Central memory CD4-positive, alpha-beta T cell (primary cell): ENCODE measurements around the gene MYH14.

Experiments used
- DNase-seq: peaks from one replicate; pipeline ENCODE4 v3.0.0; 2022

MYH14 gene

DNA sequence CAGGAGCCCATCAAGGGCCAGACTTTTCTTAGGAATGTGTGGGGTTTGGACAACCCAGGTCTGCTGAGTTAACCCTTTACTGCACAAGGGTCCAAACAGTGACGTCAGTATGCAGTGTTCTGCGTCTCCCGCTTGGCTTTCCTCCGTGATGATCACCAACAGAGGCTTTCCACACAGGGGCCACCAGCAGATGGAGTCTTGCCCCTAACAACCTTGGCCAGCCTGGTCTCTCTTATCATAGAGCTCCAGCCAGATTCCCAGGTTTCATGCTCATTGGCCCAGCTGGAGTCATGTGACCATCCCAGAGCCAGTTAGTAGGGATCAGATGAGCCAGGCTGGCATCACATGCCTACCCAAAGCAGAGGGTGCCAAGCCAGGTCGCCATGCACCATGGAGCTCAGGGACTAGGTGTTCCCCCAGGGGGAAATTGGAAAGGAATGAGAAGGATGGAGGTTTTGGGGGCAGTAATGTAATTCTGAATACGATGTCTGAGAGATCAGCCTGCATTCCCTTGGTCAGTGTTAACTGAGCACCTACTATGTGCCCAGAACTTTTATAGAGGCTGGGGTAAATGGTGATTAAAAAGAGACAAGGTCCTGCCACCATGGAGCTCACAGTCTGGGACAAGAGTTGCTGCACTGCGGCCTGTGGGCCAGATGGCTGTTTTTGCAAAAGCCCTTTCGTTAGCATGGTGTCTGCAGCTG, 61.2 kb downstream of the MYH14 start:
- no peak for DNase-seq

DNA sequence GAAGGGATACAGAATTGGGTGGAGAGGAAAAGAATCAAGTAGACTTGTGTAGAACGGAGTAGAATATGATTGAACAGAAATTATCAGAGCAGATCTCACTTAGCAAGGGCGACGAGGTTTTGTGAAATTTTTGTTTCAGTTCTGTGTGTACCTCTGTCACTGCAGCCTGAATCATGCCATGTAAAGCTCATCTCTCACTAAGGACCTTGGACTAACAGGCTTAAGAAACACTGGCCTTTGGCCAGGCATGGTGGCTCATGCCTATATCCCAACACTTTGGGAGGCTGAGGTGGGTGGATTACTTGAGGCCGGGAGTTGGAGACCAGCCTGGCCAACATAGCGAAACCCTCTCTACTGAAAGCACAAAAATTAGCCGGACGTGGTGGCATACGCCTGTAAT, 62.6 kb downstream of the MYH14 start:
- no peak for DNase-seq

DNA sequence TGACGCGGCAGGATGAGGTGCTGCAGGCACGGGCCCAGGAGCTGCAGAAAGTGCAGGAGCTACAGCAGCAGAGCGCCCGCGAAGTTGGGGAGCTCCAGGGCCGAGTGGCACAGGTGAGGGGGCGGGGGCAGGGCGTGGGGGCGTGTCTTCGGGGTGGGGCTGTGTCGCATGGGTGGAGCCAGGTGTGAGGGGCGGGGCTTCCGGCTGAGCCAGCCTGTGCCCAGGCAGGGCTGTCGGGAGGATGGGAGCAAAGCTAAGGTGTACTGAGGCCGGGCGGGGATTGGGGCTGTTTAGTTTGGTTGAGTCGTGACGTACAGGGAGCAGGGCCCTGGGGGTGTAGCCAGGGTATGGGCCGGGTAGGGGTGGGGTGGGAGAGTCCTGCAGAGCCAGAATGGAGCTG, 63.5 kb downstream of the MYH14 start:
- DNase-seq = no peak

DNA sequence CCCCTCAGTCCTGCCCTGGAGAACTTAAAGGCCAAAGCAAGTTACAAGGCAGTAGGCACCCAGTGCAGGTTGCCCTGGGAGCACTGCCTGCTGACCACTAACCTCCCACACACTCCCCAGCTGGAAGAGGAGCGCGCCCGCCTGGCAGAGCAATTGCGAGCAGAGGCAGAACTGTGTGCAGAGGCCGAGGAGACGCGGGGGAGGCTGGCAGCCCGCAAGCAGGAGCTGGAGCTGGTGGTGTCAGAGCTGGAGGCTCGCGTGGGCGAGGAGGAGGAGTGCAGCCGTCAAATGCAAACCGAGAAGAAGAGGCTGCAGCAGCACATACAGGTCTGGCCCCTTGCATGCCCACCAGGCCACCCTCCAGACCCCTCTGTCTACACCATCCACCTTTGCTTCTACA, 64.6 kb downstream of the MYH14 start:
- DNase-seq = no peak

DNA sequence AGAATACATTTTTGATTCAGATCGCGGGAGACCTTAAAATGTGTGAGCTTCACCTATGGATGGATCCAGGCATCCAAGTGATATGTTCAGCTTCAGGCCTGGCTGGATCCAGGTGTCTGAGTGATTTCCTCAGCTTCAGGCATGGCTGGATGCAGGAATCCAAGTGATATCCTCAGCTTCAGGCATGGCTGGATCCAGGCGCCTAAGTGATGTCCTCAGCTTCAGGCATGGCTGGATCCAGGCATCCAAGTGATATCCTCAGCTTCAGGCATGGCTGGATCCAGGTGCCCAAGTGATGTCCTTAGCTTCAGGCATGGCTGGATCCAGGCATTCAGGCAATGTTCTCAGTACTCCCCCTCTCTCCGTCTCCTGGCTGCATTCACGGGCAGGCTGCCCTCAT, 65.1 kb downstream of the MYH14 start:
- DNase-seq = no peak

DNA sequence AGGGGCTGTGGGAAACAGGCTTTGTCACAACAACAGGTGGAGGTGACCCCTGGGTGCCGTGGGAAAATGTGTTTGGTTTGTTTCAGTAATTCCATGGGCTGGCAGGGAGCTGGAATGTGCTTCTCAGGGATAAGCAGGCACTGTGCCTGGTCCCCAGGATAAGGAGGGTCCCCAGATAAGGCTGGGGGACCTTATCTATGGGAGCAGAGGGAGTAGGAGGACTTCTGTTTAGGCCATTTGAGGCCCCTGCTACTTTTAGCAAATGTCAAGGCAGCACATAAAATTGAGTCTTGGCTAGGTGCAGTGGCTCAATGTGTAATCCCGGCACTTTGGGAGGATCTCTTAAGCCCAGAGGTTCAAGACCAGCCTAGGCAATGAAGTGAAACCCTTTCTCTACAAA, 66.2 kb downstream of the MYH14 start:
- DNase-seq = no peak

DNA sequence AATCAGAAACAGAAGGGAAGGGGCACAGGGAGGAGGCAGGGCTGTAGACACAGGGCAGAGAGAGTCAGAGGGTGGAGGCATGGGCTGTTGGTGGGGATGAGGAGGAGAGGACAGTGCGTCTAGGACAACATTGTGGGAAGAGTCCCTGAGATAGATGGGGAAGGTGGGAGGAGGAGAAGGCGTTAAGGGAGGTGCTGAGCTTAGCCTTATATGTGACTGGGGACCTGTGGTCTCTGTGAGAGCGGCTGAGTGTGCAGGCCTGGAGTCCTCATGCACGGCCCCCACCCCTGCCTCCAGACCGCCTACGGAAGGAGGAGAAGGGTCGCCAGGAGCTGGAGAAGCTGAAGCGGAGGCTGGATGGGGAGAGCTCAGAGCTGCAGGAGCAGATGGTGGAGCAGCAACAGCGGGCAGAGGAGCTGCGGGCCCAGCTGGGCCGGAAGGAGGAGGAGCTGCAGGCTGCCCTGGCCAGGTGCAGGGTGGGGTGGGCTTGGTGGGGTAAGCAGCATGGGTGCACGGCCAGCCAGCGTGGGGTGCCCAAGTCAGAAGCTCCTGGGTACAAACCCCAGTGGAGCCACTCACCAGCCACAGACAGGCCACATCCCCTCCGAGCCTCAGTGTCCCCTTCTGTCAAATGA, 69.0 kb downstream of the MYH14 start:
- no peak for DNase-seq

DNA sequence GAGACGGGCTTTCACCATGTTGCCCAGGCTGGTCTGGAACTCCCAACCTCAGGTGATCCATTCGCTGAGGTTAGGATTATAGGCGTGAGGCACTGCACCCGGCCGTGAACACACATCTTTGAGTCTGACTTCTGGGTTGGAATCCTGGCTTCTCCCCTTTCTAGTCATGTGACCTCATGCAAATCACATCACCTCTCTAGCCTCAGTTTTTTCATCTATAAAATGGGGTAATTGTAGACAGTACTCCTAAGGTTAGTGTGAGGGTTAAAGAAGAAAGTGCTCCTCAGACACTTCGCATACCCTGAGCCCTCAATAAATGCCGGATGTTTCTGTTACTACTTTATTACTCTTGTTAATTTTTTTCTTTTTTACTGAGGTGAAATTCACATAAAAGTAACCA, 70.4 kb downstream of the MYH14 start:
- DNase-seq = no peak

DNA sequence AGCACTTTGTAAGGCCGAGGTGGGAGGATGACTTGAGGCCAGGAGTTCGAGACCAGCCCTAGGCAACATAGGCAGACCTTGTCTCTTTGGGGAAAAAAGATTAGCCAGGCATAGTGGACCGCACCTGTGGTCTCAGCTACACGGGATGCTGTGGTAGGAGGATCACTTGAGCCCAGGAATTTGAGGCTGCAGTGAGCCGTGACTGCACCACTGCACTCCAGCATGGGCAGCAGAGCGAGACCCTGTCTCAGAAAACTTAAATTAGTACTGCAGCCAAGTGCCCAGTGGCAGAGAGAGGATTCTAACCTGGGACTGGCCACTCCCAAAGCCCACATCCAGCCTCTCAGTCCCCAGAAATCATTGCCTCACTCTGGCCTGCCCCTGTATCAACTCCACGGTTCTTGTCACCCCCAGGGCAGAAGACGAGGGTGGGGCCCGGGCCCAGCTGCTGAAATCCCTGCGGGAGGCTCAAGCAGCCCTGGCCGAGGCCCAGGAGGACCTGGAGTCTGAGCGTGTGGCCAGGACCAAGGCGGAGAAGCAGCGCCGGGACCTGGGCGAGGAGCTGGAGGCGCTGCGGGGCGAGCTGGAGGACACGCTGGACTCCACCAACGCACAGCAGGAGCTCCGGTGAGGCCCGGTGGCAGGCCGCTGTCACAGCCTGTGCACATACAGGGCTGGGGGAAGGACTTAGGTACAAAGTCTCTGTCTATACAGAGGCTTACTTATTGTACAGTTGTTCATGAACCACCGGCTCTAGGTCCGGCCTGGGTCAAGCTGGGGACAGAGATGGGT, 72.4 kb downstream of the MYH14 start:
- no peak for DNase-seq

DNA sequence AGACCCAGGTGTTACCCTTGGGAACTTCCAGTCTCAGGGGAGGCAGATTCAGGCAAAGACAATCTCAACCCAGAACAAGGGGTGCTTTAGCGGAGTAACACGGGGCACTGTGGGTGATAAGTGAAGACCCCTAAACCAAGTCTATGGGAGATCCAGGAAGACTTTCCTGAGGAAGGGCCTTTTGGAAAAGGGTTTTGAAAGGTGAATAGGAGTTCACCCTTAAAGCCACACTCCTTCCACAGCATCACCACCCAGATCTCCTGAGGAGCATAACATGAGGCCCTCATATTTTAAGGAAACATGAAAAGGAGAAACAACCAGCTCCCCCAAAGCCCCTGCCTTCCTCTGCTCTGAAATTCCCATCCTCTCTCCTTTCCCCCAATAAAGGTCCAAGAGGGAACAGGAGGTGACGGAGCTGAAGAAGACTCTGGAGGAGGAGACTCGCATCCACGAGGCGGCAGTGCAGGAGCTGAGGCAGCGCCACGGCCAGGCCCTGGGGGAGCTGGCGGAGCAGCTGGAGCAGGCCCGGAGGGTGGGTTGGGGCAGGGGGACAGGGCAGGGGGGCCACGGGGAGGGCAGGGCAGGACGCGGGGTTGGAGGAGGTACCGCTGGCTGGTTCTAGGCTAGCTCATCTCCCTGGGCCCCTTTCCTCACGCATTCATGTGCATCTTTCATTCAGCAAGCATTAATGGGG, 73.1 kb downstream of the MYH14 start:
- DNase-seq = no peak

DNA sequence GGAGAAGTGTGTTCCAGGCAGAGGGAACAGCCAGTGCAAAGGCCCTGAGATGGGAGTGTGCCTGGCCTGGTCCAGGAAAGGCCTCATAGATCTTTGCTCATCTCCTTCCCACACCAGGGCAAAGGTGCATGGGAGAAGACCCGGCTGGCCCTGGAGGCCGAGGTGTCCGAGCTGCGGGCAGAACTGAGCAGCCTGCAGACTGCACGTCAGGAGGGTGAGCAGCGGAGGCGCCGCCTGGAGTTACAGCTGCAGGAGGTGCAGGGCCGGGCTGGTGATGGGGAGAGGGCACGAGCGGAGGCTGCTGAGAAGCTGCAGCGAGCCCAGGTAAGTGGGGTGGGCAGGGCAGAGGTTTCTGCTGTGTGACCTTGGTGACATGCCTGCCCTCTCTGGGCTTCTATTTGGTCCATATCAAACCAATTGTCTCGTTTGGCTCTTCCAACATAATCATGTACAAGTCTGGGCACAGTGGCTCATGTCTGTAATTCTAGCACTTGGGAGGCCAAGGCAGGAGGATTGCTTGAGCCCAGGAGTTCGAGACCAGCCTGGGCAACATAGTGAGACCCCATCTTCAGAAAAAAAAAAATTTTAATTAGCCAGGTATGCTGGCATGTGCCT, 74.7 kb downstream of the MYH14 start:
- DNase-seq = no peak

DNA sequence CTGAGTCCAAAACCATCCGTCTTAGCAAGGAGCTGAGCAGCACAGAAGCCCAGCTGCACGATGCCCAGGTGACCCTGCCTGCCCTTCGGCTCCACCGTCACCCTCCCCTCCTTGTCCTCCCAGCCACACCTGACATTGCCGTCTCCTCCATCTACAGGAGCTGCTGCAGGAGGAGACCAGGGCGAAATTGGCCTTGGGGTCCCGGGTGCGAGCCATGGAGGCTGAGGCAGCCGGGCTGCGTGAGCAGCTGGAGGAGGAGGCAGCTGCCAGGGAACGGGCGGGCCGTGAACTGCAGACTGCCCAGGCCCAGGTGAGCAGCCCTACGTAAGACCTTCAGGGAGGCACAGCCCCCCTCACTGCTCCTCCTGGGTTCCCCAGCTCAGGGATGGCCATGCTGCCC, 76.7 kb downstream of the MYH14 start:
- no peak for DNase-seq

DNA sequence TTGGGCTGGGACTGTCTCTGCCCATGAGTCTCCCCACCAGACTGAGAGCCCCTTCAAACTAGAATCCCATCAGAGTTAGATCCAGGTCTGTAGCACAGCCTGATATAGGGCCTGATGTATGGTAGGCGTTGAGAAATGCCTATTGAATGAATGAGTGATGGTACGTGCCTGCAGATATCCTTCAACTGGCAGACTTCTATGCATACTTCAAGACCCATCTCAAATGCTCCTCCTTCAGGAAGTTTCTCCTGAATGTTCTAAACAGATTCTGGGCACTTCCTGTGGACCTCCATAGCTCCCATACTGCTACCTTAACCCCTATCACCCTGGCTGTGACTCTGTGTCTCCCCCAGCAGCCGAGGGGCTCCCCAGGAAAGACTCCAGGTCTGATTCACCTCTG, 77.6 kb downstream of the MYH14 start:
- no peak for DNase-seq

DNA sequence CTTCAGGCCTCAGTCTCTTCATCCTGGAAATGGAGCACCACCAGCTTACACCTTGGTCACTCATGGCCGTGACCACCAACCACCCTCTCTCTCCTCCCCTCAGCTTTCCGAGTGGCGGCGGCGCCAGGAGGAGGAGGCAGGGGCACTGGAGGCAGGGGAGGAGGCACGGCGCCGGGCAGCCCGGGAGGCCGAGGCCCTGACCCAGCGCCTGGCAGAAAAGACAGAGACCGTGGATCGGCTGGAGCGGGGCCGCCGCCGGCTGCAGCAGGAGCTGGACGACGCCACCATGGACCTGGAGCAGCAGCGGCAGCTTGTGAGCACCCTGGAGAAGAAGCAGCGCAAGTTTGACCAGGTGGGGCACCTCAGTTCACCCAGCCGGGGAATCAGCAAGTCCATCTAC, 78.1 kb downstream of the MYH14 start:
- DNase-seq = no peak

DNA sequence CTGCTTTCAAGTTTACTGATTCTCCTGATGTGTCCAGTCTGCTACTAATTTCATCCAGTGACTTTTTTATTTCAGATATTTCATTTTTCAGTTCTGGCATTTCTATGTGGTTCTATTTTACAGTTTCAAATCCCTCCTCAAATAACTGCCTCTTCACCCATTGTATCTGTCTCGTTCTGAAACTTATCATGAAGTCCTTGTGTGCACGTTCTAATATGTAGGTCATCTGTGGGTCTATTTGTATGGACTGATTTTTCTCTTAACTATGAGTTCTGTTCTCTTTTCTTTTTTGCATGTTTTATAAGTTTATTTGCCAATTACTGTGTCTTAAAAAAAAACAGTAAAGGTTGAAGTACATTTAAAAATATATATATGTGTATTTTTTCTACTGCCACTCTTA, 82.4 kb downstream of the MYH14 start:
- no peak for DNase-seq

DNA sequence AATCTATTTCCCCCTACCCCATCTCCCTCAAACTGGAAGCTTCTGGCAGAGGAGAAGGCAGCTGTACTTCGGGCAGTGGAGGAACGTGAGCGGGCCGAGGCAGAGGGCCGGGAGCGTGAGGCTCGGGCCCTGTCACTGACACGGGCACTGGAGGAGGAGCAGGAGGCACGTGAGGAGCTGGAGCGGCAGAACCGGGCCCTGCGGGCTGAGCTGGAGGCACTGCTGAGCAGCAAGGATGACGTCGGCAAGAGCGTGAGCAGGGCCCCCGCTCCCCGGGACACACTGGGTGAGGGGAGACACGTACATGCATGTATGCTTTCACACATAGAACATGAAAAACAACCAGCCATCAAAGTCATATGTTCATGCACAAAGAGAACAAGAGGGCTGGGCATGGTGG, 83.0 kb downstream of the MYH14 start:
- DNase-seq = no peak

DNA sequence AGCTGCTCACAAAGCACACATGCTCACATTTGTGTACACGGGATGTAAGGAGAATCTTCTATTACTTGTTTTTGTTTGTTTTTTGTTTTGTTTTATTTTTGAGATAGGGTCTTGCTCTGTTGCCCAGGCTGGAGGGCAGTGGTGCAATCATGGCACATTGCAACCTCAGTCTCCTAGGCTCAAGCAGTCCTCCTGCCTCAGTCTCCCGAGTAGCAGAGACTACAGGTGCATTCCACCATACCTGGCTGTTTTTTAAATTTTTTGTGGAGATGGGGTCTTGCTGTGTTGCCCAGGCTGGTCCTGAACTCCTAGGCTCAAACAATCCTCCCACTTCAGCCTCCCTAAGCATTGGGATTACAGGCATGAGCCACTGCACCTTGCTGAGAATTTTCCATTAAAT, 83.9 kb downstream of the MYH14 start:
- no peak for DNase-seq

DNA sequence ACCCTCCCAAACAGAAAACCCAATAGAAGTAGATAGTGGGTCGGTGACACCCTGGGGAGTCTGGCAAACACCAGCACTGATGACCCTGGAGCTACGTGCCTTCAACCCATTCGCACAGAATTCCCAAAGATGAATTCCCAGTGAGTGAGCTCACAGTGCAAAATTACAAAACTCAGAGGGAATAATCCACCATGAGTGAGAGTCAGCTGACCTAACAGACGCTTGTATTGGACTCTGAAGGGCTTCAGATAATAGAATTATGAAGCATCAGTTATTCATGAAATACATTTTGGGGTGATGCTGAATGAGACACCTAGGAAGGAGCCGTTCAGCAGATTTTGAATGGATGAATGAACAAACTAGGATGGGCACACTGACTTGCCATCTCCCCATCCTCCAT, 85.5 kb downstream of the MYH14 start:
- no peak for DNase-seq

DNA sequence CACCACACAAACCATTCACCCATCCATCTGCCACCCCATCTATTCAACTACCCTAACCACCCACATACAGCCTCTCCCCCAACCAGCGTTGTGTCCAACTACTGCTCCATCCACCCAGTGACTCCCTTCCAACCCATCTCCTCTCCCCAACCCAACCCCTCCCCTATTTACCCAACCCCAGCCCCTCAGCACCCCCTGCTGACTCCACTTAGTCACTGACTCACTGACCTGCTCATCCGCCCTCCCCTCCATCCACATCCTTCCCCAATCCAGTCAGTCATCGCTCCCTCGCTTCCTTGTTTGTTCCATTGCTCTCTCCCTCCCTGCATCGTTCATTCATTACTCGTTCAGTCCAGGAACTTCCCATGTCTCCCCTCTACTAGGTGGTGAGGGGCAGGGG, 86.6 kb downstream of the MYH14 start:
- DNase-seq = no peak

DNA sequence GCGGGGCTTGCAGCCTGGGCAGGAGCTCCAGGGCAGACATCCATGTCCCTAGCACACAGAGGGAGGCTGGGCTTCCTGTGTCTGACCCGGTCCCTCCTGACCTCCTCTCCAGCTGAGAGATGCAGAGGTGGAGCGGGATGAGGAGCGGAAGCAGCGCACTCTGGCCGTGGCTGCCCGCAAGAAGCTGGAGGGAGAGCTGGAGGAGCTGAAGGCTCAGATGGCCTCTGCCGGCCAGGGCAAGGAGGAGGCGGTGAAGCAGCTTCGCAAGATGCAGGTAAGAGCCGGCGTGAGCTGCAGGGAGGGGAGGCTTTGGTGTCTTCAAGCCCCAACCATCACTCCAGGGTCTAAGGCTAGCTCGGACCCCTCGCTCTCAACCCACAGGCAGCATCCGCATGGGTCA, 87.4 kb downstream of the MYH14 start:
- no peak for DNase-seq

DNA sequence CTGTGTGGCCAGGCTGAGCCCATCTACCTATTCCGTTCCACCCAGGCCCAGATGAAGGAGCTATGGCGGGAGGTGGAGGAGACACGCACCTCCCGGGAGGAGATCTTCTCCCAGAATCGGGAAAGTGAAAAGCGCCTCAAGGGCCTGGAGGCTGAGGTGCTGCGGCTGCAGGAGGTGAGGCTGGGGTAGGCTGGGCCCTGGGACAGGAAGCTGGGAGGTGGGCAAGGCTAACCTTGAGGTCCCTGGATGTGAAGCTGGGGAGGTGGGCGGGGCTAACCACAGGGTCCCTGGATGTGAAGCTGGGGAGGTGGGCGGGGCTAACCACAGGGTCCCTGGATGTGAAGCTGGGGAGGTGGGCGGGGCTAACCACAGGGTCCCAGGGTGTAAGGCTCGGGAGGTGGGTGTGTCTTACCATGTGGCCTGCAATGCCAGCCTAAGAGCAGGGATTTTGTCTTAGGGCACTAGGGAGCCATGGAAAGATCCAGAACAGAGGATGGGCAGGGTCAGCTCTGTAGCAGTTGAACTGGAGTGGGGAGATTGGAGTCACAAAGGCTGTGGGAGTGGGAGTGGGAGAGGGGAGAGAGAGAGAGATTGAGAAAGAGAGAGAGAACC, 88.9 kb downstream of the MYH14 start:
- no peak for DNase-seq

DNA sequence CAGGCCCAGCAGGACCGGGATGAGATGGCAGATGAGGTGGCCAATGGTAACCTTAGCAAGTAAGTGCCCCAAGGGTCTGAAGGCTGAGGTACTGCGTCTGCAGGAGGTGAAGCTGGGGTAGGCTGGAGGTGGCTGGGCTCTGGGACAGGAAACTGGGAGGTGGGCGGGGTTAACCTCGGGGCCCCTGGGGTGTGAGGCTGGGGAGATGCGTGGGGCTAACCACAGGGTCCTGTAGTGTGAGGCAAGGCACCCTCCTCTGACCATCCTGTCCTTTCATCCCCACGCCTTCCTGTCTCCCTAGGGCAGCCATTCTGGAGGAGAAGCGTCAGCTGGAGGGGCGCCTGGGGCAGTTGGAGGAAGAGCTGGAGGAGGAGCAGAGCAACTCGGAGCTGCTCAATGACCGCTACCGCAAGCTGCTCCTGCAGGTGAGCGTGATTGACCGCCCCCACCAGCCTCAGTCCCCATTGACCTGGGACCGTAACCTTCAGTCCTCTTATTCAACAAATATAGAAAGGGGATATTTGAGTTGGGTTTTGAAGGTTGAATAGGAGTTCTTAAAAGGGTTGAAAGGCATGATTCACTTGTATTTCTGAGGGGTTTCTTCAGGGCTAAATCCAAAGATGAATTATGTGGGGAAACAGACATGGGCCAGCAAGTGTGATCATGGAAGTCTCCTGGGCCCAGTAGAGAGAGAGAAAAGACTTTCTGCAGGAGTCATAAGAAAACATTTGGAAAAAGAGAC, 90.0 kb downstream of the MYH14 start:
- no peak for DNase-seq
